ENCODE data around the gene ZBTB21.

- TF ChIP-seq CTCF (IDR thresholded peaks at IDR 0.05) (no peak), EP300 (IDR thresholded peaks at IDR 0.05) (no peak)
Measured at GRCh38 chr21:41955516-41955915, 54.6 kb downstream of the ZBTB21 start.
